ENCODE results near the gene SRGAP3.

The SRGAP3 gene

GRCh38 chr3:9149566-9149965 lies 99.9 kb downstream of the SRGAP3 start:
- no peak for DNase-seq

GRCh38 chr3:9147896-9148266 lies 101.6 kb downstream of the SRGAP3 start:
- DNase-seq: no peak

GRCh38 chr3:9147215-9147895 lies 102.1 kb downstream of the SRGAP3 start:
- DNase-seq: no peak

GRCh38 chr3:9146367-9147071 lies 102.9 kb downstream of the SRGAP3 start:
- no peak for DNase-seq

GRCh38 chr3:9143184-9143583 lies 106.3 kb downstream of the SRGAP3 start:
- DNase-seq: no peak

GRCh38 chr3:9142362-9142761 lies 107.1 kb downstream of the SRGAP3 start:
- DNase-seq: no peak

GRCh38 chr3:9141928-9142289 lies 107.5 kb downstream of the SRGAP3 start:
- no peak for DNase-seq

GRCh38 chr3:9139366-9139765 lies 110.1 kb downstream of the SRGAP3 start:
- no peak for DNase-seq

GRCh38 chr3:9137676-9138075 lies 111.8 kb downstream of the SRGAP3 start:
- no peak for DNase-seq

GRCh38 chr3:9136746-9137465 lies 112.5 kb downstream of the SRGAP3 start:
- DNase-seq: no peak

GRCh38 chr3:9135930-9136525 lies 113.4 kb downstream of the SRGAP3 start:
- peak in 19 of 56 donors; percentile 13 to 61 (median 35) for DNase-seq

- no peak for DNase-seq
Measured at GRCh38 chr3:9135526-9135925, 113.9 kb downstream of the SRGAP3 start.

GRCh38 chr3:9133656-9134055 lies 115.8 kb downstream of the SRGAP3 start:
- no peak for DNase-seq

GRCh38 chr3:9130345-9131305 lies 118.8 kb downstream of the SRGAP3 start:
- DNase-seq: peak in 9 of 56 donors; percentile 19 to 40 (median 28)

GRCh38 chr3:9129365-9129764 lies 120.1 kb downstream of the SRGAP3 start:
- no peak for DNase-seq

GRCh38 chr3:9125278-9125951 lies 124.0 kb downstream of the SRGAP3 start:
- DNase-seq: no peak

GRCh38 chr3:9124730-9125129 lies 124.7 kb downstream of the SRGAP3 start:
- no peak for DNase-seq

- no peak for DNase-seq
Measured at GRCh38 chr3:9123840-9124239, 125.6 kb downstream of the SRGAP3 start.

GRCh38 chr3:9122732-9123364 lies 126.6 kb downstream of the SRGAP3 start:
- DNase-seq: no peak

Data from amygdala (tissue), 56 donors.